IMR-90 (cell line): ENCODE results near the gene TENM4. TPM values are rescaled to one million over a fixed set of nuclear protein-coding genes. Genes with fewer than 3 reads are reported as not detected.
A peak's percentile ranks its signal among the peaks of the same experiment; 100 is the strongest.

Source experiments
- ATAC-seq: fragments of 200-7000 bp; cut with Tn5 transposase; 2 replicates; pipeline ENCODE4 v1.9.1; 2020; ENCODE audit warnings: low read depth, mild to moderate bottlenecking, moderate library complexity
- BruUV-seq: library from RNA; stranded (reverse); fragments of 400-500 nt; replicated peaks from 2 replicates; lab custom pipeline; 2021; lab: Mats Ljungman, UMichigan
- CTCF ChIA-PET: fragments of 300-600 bp; formaldehyde crosslinking; extraction: SDS; loops from one replicate; lab custom pipeline; 2021; ENCODE audit warnings: antibody characterized with exemption; lab: Yijun Ruan, JAX
- POLR2A ChIA-PET: fragments of 300-600 bp; sonication (Branson Sonifier 250); formaldehyde crosslinking; loops from one replicate; lab custom pipeline; 2022; ENCODE audit warnings: antibody characterized with exemption; ENCODE audit not compliant: unreplicated experiment; lab: Charles Lee
- DNase-seq: peaks from one replicate; pipeline ENCODE4 v3.0.0; 2013
- H2AFZ ChIP-seq: replicated peaks from 2 replicates; pipeline ENCODE3; 2013; ENCODE audit warnings: low read length, mild to moderate bottlenecking; ENCODE audit not compliant: poor library complexity
- H2AK5ac ChIP-seq: 2 replicates; pipeline ENCODE4 v1.6.1; 2013; ENCODE audit warnings: low read depth, low read length, inconsistent platforms
- H2AK9ac ChIP-seq: replicated peaks from 2 replicates; pipeline ENCODE3; 2013; ENCODE audit warnings: mild to moderate bottlenecking, low read depth, low read length, moderate library complexity; ENCODE audit not compliant: poor library complexity
- H2BK120ac ChIP-seq: 2 replicates; pipeline ENCODE4 v1.6.1; 2013; ENCODE audit warnings: low read depth, low read length, inconsistent platforms
- H2BK15ac ChIP-seq: 3 replicates; pipeline ENCODE4 v1.6.1; 2013; ENCODE audit warnings: low read depth, low read length, inconsistent platforms
- H2BK20ac ChIP-seq: 2 replicates; pipeline ENCODE4 v1.6.1; 2013; ENCODE audit warnings: low read depth, mild to moderate bottlenecking, inconsistent platforms, low read length, moderate library complexity
- H2BK5ac ChIP-seq: 2 replicates; pipeline ENCODE4 v1.6.1; 2013; ENCODE audit warnings: mild to moderate bottlenecking, low read depth, low read length, inconsistent platforms; ENCODE audit not compliant: poor library complexity, severe bottlenecking
- H3K14ac ChIP-seq: replicated peaks from 2 replicates; pipeline ENCODE4 v1.6.1; 2013; ENCODE audit warnings: low read depth, low read length, inconsistent platforms
- H3K18ac ChIP-seq: 2 replicates; pipeline ENCODE4 v1.6.1; 2013; ENCODE audit warnings: low read depth, low read length, control low read depth
- H3K23ac ChIP-seq: 2 replicates; pipeline ENCODE4 v1.6.1; 2013; ENCODE audit warnings: low read depth, low read length, inconsistent platforms
- H3K27ac ChIP-seq: 2 replicates; pipeline ENCODE4 v1.5.1; 2013; ENCODE audit warnings: mild to moderate bottlenecking, control low read depth, low read length; ENCODE audit not compliant: insufficient read depth
- H3K27me3 ChIP-seq: 2 replicates; pipeline ENCODE4 v1.6.1; 2013; ENCODE audit warnings: low read length; ENCODE audit not compliant: control insufficient read depth, insufficient read depth
- H3K36me3 ChIP-seq: 2 replicates; pipeline ENCODE4 v1.6.1; 2013; ENCODE audit warnings: low read length, mixed read lengths; ENCODE audit not compliant: control insufficient read depth, insufficient read depth
- H3K4ac ChIP-seq: 2 replicates; pipeline ENCODE4 v1.6.1; 2013; ENCODE audit warnings: low read depth, low read length, inconsistent platforms
- H3K4me1 ChIP-seq: 2 replicates; pipeline ENCODE4 v1.6.1; 2013; ENCODE audit warnings: low read length, mixed read lengths; ENCODE audit not compliant: control insufficient read depth, insufficient read depth
- H3K4me2 ChIP-seq: 2 replicates; pipeline ENCODE4 v1.6.1; 2013; ENCODE audit warnings: low read depth, mild to moderate bottlenecking, control low read depth, low read length, moderate library complexity
- H3K4me3 ChIP-seq: 2 replicates; pipeline ENCODE4 v1.5.1; 2013; ENCODE audit warnings: low read depth, mild to moderate bottlenecking, control low read depth, low read length, moderate library complexity; ENCODE audit not compliant: insufficient read depth
- H3K56ac ChIP-seq: 2 replicates; pipeline ENCODE4 v1.6.1; 2013; ENCODE audit warnings: low read length, inconsistent platforms; ENCODE audit not compliant: insufficient read depth; ENCODE audit errors: extremely low read depth
- H3K79me1 ChIP-seq, 2 experiments: 2 replicates each; pipeline ENCODE4 v1.6.1; 2013; ENCODE audit warnings: low read length in 2 of 2, inconsistent platforms in 1 of 2, low read depth in 1 of 2
- H3K9ac ChIP-seq: 2 replicates; pipeline ENCODE4 v1.6.1; 2013; ENCODE audit warnings: low read depth, low read length, control low read depth
- H3K9me1 ChIP-seq: 2 replicates; pipeline ENCODE4 v1.6.1; 2013; ENCODE audit warnings: low read length, inconsistent platforms; ENCODE audit not compliant: insufficient read depth
- H3K9me3 ChIP-seq: 2 replicates; pipeline ENCODE4 v1.6.1; 2013; ENCODE audit warnings: low read length; ENCODE audit not compliant: control insufficient read depth, insufficient read depth
- H4K20me1 ChIP-seq: 2 replicates; pipeline ENCODE4 v1.6.1; 2013; ENCODE audit warnings: low read length, inconsistent platforms; ENCODE audit not compliant: insufficient read depth
- H4K5ac ChIP-seq: 2 replicates; pipeline ENCODE4 v1.6.1; 2013; ENCODE audit warnings: mild to moderate bottlenecking, low read depth, low read length, control low read depth
- H4K8ac ChIP-seq, 2 experiments: 2 replicates each; pipeline ENCODE4 v1.6.1; 2013; ENCODE audit warnings: low read depth in 2 of 2, low read length in 2 of 2, control low read depth in 1 of 2, inconsistent platforms in 1 of 2
- H4K91ac ChIP-seq: 2 replicates; pipeline ENCODE4 v1.6.1; 2013; ENCODE audit warnings: low read depth, low read length, inconsistent platforms; ENCODE audit not compliant: insufficient read depth
- BHLHE40 ChIP-seq: fragments of 150-350 bp; IDR thresholded peaks from 2 replicates; pipeline ENCODE4 v1.6.1; 2016; ENCODE audit warnings: mild to moderate bottlenecking, low read depth, low read length
- CEBPB ChIP-seq: IDR thresholded peaks from 2 replicates; pipeline ENCODE4 v1.6.1; 2012; ENCODE audit warnings: low read depth, low read length, improper control_type of control experiment
- CHD1 ChIP-seq: IDR thresholded peaks from 2 replicates; pipeline ENCODE4 v1.6.1; 2012; ENCODE audit warnings: low read depth, low read length, improper control_type of control experiment
- ELK1 ChIP-seq: fragments of 150-350 bp; IDR thresholded peaks from 2 replicates; pipeline ENCODE4 v1.6.1; 2016; ENCODE audit warnings: low read depth, mild to moderate bottlenecking, low read length, moderate library complexity, borderline replicate concordance
- FOS ChIP-seq: fragments of 150-350 bp; IDR thresholded peaks from 2 replicates; pipeline ENCODE4 v1.6.1; 2016; ENCODE audit warnings: low read depth, low read length
- MAZ ChIP-seq: IDR thresholded peaks from 2 replicates; pipeline ENCODE4 v1.6.1; 2012; ENCODE audit warnings: low read depth, mild to moderate bottlenecking, low read length, improper control_type of control experiment, moderate library complexity, borderline replicate concordance
- NFE2L2 ChIP-seq: fragments of 150-350 bp; IDR thresholded peaks from 2 replicates; pipeline ENCODE4 v1.6.1; 2016; ENCODE audit warnings: low read depth, mild to moderate bottlenecking, low read length
- POLR2A ChIP-seq: IDR thresholded peaks from 2 replicates; pipeline ENCODE4 v1.6.1; 2012; ENCODE audit warnings: mild to moderate bottlenecking, low read depth, low read length
- RAD21 ChIP-seq: IDR thresholded peaks from 2 replicates; pipeline ENCODE4 v1.6.1; 2012; ENCODE audit warnings: low read length, improper control_type of control experiment
- RCOR1 ChIP-seq: IDR thresholded peaks from 2 replicates; pipeline ENCODE4 v1.6.1; 2012; ENCODE audit warnings: mild to moderate bottlenecking, low read length, improper control_type of control experiment; ENCODE audit not compliant: insufficient replicate concordance
- RFX5 ChIP-seq: IDR thresholded peaks from 2 replicates; pipeline ENCODE4 v1.8.0; 2012; ENCODE audit warnings: low read depth, mild to moderate bottlenecking, low read length, moderate library complexity
- SMC3 ChIP-seq: fragments of 150-350 bp; IDR thresholded peaks from 2 replicates; pipeline ENCODE4 v1.6.1; 2016; ENCODE audit warnings: low read depth, mild to moderate bottlenecking, antibody characterized with exemption, low read length, moderate library complexity
- USF2 ChIP-seq: fragments of 150-350 bp; IDR thresholded peaks from 2 replicates; pipeline ENCODE4 v1.6.1; 2017; ENCODE audit warnings: mild to moderate bottlenecking, antibody characterized with exemption, low read length, low read depth
- WGBS, 2 experiments: methylation state at CpG; one replicate each; pipeline versions ENCODE4 v1.1.5 to v1.1.7; 2013; ENCODE audit warnings: missing lambda C conversion rate in 2 of 2; ENCODE audit not compliant: insufficient read length in 1 of 2; ENCODE audit errors: extremely low coverage in 2 of 2; 5-methylcytosine and 5-hydroxymethylcytosine counted together
- dilution Hi-C: fragments of 300-500 bp; cut with HindIII; formaldehyde crosslinking; loops from one replicate; pipeline ENCODE4 v1.14.3; 2018; ENCODE audit warnings: low sequenced_read_pairs; ENCODE audit not compliant: unreplicated experiment
- in situ Hi-C: fragments of 300-500 bp; cut with MboI; formaldehyde crosslinking; loops from 3 replicates; pipeline ENCODE4 v1.14.3; 2019; ENCODE audit warnings: low sequenced_read_pairs, inconsistent platforms, mixed read lengths
- intact Hi-C: fragments of 100-400 bp; cut with micrococcal nuclease; formaldehyde crosslinking; loops from 2 replicates; pipeline ENCODE4 v1.10.0; 2022
- polyA plus RNA-seq, 3 experiments: library from polyadenylated mRNA; depleted of rRNA; stranded (reverse); fragments of >200 nt; gene quantifications; 2 replicates each; pipeline ENCODE4 v1.2.3, GENCODE V29; 2012; ENCODE audit warnings: low replicate concordance in 1 of 3
- total RNA-seq: library from RNA; depleted of rRNA; stranded (reverse); fragments of >200 nt; gene quantifications from 2 replicates; pipeline ENCODE4 v1.2.3, GENCODE V29; 2012
- TF ChIP-seq, protein P1 (sequence below): conservative IDR thresholded peaks from 2 replicates; pipeline ENCODE4 v1.5.1; 2012; ENCODE audit warnings: mild to moderate bottlenecking, low read depth, low read length, improper control_type of control experiment

Gene TENM4
- total and polyA plus RNA-seq, 2 of the 4 experiments (the other 2 are of a cell fraction): 7.4 to 9.0 TPM

DNA sequence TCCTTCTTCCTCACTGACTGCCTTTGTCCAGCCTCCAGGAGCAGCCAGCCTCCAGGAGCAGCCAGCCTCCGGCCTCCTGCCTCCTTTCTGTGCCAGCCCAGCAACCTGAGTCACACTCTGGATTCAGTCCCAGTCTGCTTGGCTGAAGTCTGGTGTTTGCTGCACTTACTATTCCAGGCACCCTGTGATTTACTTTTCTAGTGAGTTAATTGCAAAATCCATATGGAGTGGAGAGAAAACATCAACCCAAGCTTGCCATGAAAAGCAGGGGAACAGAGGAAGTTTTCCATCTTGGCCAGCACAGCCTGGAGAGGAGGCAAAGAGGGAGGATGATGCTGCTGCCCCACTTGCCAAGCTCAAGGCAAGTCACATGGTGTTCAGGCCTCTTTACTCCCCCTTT lies 400.5 kb downstream of the TENM4 start:
- Histone ChIP-seq H3K4me1 (peaks cover 8% of the 10 kb centered on the region; the same call in 1 of the 2 replicates), H3K23ac (no peak overlapping the region), H4K8ac (no peak overlapping the region), H2BK120ac (no peak overlapping the region), H3K4ac (no peak overlapping the region), H3K9me1 (no peaks in the 10 kb centered on the region), H2AFZ (no peak overlapping the region), H2BK15ac (no peak overlapping the region), H3K14ac (no peak overlapping the region), H4K20me1 (no peaks in the 10 kb centered on the region), H4K91ac (no peak overlapping the region), H3K27ac (no peak overlapping the region), H3K9me3 (peaks cover 7% of the 10 kb centered on the region), H2AK9ac (no peak overlapping the region), H3K18ac (no peak overlapping the region), H3K36me3 (no peaks in the 10 kb centered on the region; the same call in 1 of the 2 replicates), H3K9ac (no peak overlapping the region), H4K5ac (no peak overlapping the region), H2BK20ac (no peak overlapping the region), H3K56ac (no peak overlapping the region), H3K4me3 (no peak overlapping the region), H3K27me3 (0 out of 2 replicates have a peak, but pooled peaks cover 1% of the 10 kb centered on the region), H3K4me2 (no peak overlapping the region), H3K79me1 (no peaks in the 10 kb centered on the region), H2AK5ac (no peak overlapping the region), H2BK5ac (no peak overlapping the region)
- TF ChIP-seq ELK1 (no peak), CHD1 (no peak), USF2 (no peak), RFX5 (no peak), RAD21 (no peak), RCOR1 (no peak), MAZ (no peak), BHLHE40 (no peak), NFE2L2 (no peak), FOS (no peak), CEBPB (no peak), POLR2A (no peak), SMC3 (no peak)
- TF ChIP-seq, protein P1, sequence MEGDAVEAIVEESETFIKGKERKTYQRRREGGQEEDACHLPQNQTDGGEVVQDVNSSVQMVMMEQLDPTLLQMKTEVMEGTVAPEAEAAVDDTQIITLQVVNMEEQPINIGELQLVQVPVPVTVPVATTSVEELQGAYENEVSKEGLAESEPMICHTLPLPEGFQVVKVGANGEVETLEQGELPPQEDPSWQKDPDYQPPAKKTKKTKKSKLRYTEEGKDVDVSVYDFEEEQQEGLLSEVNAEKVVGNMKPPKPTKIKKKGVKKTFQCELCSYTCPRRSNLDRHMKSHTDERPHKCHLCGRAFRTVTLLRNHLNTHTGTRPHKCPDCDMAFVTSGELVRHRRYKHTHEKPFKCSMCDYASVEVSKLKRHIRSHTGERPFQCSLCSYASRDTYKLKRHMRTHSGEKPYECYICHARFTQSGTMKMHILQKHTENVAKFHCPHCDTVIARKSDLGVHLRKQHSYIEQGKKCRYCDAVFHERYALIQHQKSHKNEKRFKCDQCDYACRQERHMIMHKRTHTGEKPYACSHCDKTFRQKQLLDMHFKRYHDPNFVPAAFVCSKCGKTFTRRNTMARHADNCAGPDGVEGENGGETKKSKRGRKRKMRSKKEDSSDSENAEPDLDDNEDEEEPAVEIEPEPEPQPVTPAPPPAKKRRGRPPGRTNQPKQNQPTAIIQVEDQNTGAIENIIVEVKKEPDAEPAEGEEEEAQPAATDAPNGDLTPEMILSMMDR: no peak
- intact Hi-C loops (no loop called here), in situ Hi-C loops (no loop called here), dilution Hi-C loops (no loop called here)
- peak; percentile 40 for DNase-seq
- no TSS peak for BruUV-seq
- ATAC-seq: no peak
- ChIA-PET POLR2A (no interaction called here), CTCF (interaction anchor here (0.6 kb wide), 1 partner anchor 37 kb away, joined by 4 read pairs; no protein-coding TSS in a partner anchor)
- WGBS, 2 experiments: no CpG with 5 or more reads among the region's 1 CpG
